B cell (primary cell): Measurements from ENCODE around the gene ADK. TPM values are rescaled to one million over a fixed set of nuclear protein-coding genes. Genes with fewer than 3 reads are reported as not detected.

Experiments
- ATAC-seq: fragments of 200-7000 bp; cut with Tn5 transposase; one replicate; pipeline ENCODE4 v1.10.0; 2021; ENCODE audit warnings: low read depth, mild to moderate bottlenecking, moderate number of reproducible peaks, moderate library complexity
- CTCF ChIA-PET: fragments of 350-600 bp; sonication (Branson Sonifier 250); formaldehyde crosslinking; loops from one replicate; lab custom pipeline; 2021; ENCODE audit warnings: antibody characterized with exemption, inconsistent platforms; lab: Charles Lee
- POLR2A ChIA-PET: fragments of 350-600 bp; sonication (Branson Sonifier 250); formaldehyde crosslinking; loops from one replicate; lab custom pipeline; 2021; ENCODE audit warnings: antibody characterized with exemption; lab: Charles Lee
- DNase-seq: peaks from one replicate; pipeline ENCODE4 v3.0.0; 2013
- H2AFZ ChIP-seq: 2 replicates; pipeline ENCODE4 v1.6.1; 2012; ENCODE audit warnings: mild to moderate bottlenecking, low read depth, low read length; ENCODE audit not compliant: insufficient read depth, poor library complexity, severe bottlenecking
- H3K27ac ChIP-seq, 2 donors: 1 replicate in 1 of 2; 2 replicates in 1 of 2; pipeline ENCODE4 v1.5.1; 2012 to 2013; ENCODE audit warnings: low read length in 2 of 2, mild to moderate bottlenecking in 2 of 2, moderate library complexity in 1 of 2
- H3K27me3 ChIP-seq, 4 experiments: fragments of 200-600 bp in 1 of 4; sonication (generic) in 1 of 4; replicated peaks in 1 of 4; 1 replicate in 2 of 4; 2 replicates in 2 of 4; pipeline versions ENCODE4 v1.6.1 to v1.7.0; 2013 to 2016; ENCODE audit warnings: low read length in 3 of 4, mild to moderate bottlenecking in 2 of 4, mixed read lengths in 1 of 4, moderate library complexity in 1 of 4; ENCODE audit not compliant: insufficient read depth in 4 of 4, control insufficient read depth in 3 of 4; ENCODE audit errors: control extremely low read depth in 1 of 4
- H3K36me3 ChIP-seq, 2 experiments: replicated peaks in 1 of 2; 1 replicate in 1 of 2; 2 replicates in 1 of 2; pipeline versions ENCODE4 v1.6.1 to v1.7.1; 2013; ENCODE audit warnings: low read length in 1 of 2; ENCODE audit not compliant: insufficient read depth in 2 of 2, control insufficient read depth in 1 of 2; ENCODE audit errors: control extremely low read depth in 1 of 2, extremely low read depth in 1 of 2
- H3K4me1 ChIP-seq, 2 donors: fragments of 200-600 bp in 1 of 2; sonication (generic) in 1 of 2; 1 replicate in 1 of 2; 2 replicates in 1 of 2; pipeline versions ENCODE4 v1.5.1 to v1.6.1; 2013 to 2017; ENCODE audit warnings: low read length in 2 of 2; ENCODE audit not compliant: control insufficient read depth in 2 of 2, insufficient read depth in 2 of 2
- H3K4me2 ChIP-seq: replicated peaks from 2 replicates; pipeline ENCODE3; 2012; ENCODE audit warnings: mild to moderate bottlenecking, low read depth, low read length; ENCODE audit not compliant: poor library complexity, severe bottlenecking
- H3K4me3 ChIP-seq, 5 experiments: fragments of 200-600 bp in 1 of 5; sonication (generic) in 1 of 5; 1 replicate in 3 of 5; 2 replicates in 2 of 5; pipeline versions ENCODE4 v1.5.1 to v1.7.0; 2011 to 2016; ENCODE audit warnings: low read length in 4 of 5, mild to moderate bottlenecking in 4 of 5, low read depth in 2 of 5, control low read depth in 1 of 5, moderate library complexity in 1 of 5; ENCODE audit not compliant: insufficient read depth in 1 of 5; ENCODE audit errors: control extremely low read depth in 1 of 5, extremely low read depth in 1 of 5
- H3K79me2 ChIP-seq: fragments of 200-600 bp; sonication (generic); one replicate; pipeline ENCODE4 v1.6.0; 2016; ENCODE audit warnings: low read length; ENCODE audit not compliant: control insufficient read depth, insufficient read depth
- H3K9ac ChIP-seq: fragments of 200-600 bp; sonication (generic); 2 replicates; pipeline ENCODE4 v1.6.1; 2017; ENCODE audit warnings: mild to moderate bottlenecking, low read length, moderate library complexity
- H3K9me3 ChIP-seq, 3 donors: one replicate each; pipeline versions ENCODE4 v1.6.1 to v1.7.1; 2013; ENCODE audit warnings: low read length in 2 of 3; ENCODE audit not compliant: control insufficient read depth in 2 of 3, insufficient read depth in 1 of 3; ENCODE audit errors: control extremely low read depth in 1 of 3
- H4K20me1 ChIP-seq: 2 replicates; pipeline ENCODE4 v1.6.0; 2012; ENCODE audit warnings: mild to moderate bottlenecking, low read length; ENCODE audit not compliant: insufficient read depth, control insufficient read depth, poor library complexity, severe bottlenecking
- H3K27ac Mint-ChIP-seq: one replicate; pipeline ENCODE4 v1.8.0; 2021; ENCODE audit warnings: mixed read lengths
- H3K27me3 Mint-ChIP-seq: one replicate; pipeline ENCODE4 v1.8.0; 2021; ENCODE audit warnings: mixed read lengths
- H3K4me1 Mint-ChIP-seq: one replicate; pipeline ENCODE4 v1.8.0; 2021; ENCODE audit warnings: mixed read lengths
- H3K4me3 Mint-ChIP-seq: one replicate; pipeline ENCODE4 v1.8.0; 2021; ENCODE audit warnings: mixed read lengths
- H3K9me3 Mint-ChIP-seq: one replicate; pipeline ENCODE4 v1.8.0; 2022; ENCODE audit warnings: mixed read lengths; ENCODE audit not compliant: insufficient read depth
- EZH2 ChIP-seq: IDR thresholded peaks from 2 replicates; pipeline ENCODE4 v1.6.1; 2012; ENCODE audit warnings: borderline replicate concordance, low read depth, mild to moderate bottlenecking, moderate library complexity, low read length; ENCODE audit not compliant: insufficient read depth, poor library complexity, severe bottlenecking
- WGBS: methylation state at CpG from one replicate; pipeline ENCODE4 v1.1.5; 2013; ENCODE audit warnings: missing lambda C conversion rate; ENCODE audit not compliant: insufficient coverage; 5-methylcytosine and 5-hydroxymethylcytosine counted together
- intact Hi-C: fragments of 100-400 bp; cut with micrococcal nuclease; formaldehyde crosslinking; loops from one replicate; pipeline ENCODE4 v1.10.0; 2022
- polyA plus RNA-seq: library from polyadenylated mRNA; depleted of rRNA; stranded (reverse); fragments of >200 nt; gene quantifications from 2 replicates; pipeline ENCODE4 v1.2.3, GENCODE V29; 2012
- total RNA-seq, 2 donors: library from RNA; stranded (reverse); fragments of 120-200 nt in 1 of 2; gene quantifications; 1 replicate in 1 of 2; 2 replicates in 1 of 2; pipeline versions ENCODE4 v1.2.3 to v1.2.4, GENCODE V29; 2013 to 2022
- TF ChIP-seq, protein P1 (sequence below): fragments of 200-600 bp; IDR thresholded peaks from one replicate; pipeline ENCODE4 v1.8.0; 2022; ENCODE audit warnings: antibody characterized with exemption, mild to moderate bottlenecking

The ADK gene
- total and polyA plus RNA-seq, 2 donors (not counting 1 experiment from before 2014, with no cell fraction given), result 37.2 to 52.6 TPM

DNA sequence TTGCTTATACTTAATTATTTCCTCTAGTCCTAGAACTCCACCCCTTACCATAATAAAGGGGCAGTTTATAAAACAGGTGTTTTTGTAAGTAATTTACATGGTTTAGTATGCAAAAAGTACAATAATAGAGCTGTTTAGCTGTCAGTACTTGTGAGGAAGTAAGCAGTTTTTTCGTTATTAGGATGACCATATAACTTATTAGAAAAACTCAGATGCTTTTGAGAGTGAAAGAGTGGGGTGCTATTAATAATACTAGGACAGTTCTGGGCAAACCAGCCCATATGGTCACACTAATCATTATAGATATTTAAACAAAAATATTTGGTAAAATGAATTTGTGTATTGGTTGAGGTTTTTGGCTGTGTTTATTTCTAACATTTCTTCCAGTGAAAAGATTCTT lies 473.5 kb downstream of the ADK start:
- no peak for DNase-seq
- Mint-ChIP-seq H3K27ac (no peak overlapping the region), H3K9me3 (peaks cover 5% of the 10 kb centered on the region), H3K4me1 (no peaks in the 10 kb centered on the region), H3K4me3 (no peak overlapping the region), H3K27me3 (no peaks in the 10 kb centered on the region)
- H3K27me3 ChIP-seq, result no peaks in the 10 kb centered on the region
- H4K20me1 ChIP-seq, result no peaks in the 10 kb centered on the region
- H3K27ac ChIP-seq, result no peak overlapping the region
- H3K9ac ChIP-seq, result no peak overlapping the region
- no peaks in the 10 kb centered on the region for H3K4me1 ChIP-seq
- no CpG with 5 or more reads among the region's 1 CpG for WGBS
- H3K36me3 ChIP-seq, result peaks cover 9 to 15% of the 10 kb centered on the region in 2 experiments
- no peak overlapping the region for H3K4me2 ChIP-seq
- ChIA-PET CTCF (no interaction called here), POLR2A (no interaction called here)
- intact Hi-C loops, result no loop called here
- no peak overlapping the region for H3K4me3 ChIP-seq
- no peak overlapping the region for H2AFZ ChIP-seq
- no peaks in the 10 kb centered on the region for H3K79me2 ChIP-seq
- peaks cover 0 to 2% (median 2%) of the 10 kb centered on the region in 3 donors for H3K9me3 ChIP-seq
- TF ChIP-seq, protein P1, sequence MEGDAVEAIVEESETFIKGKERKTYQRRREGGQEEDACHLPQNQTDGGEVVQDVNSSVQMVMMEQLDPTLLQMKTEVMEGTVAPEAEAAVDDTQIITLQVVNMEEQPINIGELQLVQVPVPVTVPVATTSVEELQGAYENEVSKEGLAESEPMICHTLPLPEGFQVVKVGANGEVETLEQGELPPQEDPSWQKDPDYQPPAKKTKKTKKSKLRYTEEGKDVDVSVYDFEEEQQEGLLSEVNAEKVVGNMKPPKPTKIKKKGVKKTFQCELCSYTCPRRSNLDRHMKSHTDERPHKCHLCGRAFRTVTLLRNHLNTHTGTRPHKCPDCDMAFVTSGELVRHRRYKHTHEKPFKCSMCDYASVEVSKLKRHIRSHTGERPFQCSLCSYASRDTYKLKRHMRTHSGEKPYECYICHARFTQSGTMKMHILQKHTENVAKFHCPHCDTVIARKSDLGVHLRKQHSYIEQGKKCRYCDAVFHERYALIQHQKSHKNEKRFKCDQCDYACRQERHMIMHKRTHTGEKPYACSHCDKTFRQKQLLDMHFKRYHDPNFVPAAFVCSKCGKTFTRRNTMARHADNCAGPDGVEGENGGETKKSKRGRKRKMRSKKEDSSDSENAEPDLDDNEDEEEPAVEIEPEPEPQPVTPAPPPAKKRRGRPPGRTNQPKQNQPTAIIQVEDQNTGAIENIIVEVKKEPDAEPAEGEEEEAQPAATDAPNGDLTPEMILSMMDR, result no peak
- TF ChIP-seq EZH2, result no peak
- no peak for ATAC-seq

- Histone ChIP-seq H3K9ac (no peak overlapping the region), H3K27ac (no peak overlapping the region), H3K4me3 (no peak overlapping the region), H3K79me2 (no peaks in the 10 kb centered on the region), H3K36me3 (peaks cover 3 to 10% of the 10 kb centered on the region in 2 experiments), H3K4me1 (no peaks in the 10 kb centered on the region), H2AFZ (no peak overlapping the region), H4K20me1 (no peaks in the 10 kb centered on the region), H3K9me3 (no peaks in the 10 kb centered on the region), H3K4me2 (no peak overlapping the region), H3K27me3 (no peaks in the 10 kb centered on the region)
- no peak for DNase-seq
- H3K4me1 Mint-ChIP-seq, result no peaks in the 10 kb centered on the region
- WGBS, result 88% methylated on average over 2 of the region's 2 CpGs
- no peak overlapping the region for H3K4me3 Mint-ChIP-seq
- H3K9me3 Mint-ChIP-seq, result peaks cover 3% of the 10 kb centered on the region
- no peak for TF ChIP-seq EZH2
- TF ChIP-seq, protein P1, result no peak
- no peak for ATAC-seq
- intact Hi-C loops, result no loop called here
- no peaks in the 10 kb centered on the region for H3K27me3 Mint-ChIP-seq
- POLR2A ChIA-PET, result no interaction called here
- CTCF ChIA-PET, result no interaction called here
- H3K27ac Mint-ChIP-seq, result no peak overlapping the region
Measured at GRCh38 chr10:74628136-74628535, 477.1 kb downstream of the ADK start.
